Panc1 (cell line): ENCODE measurements around the gene SUSD4. TPM values are rescaled to one million over a fixed set of nuclear protein-coding genes. Genes with fewer than 3 reads are reported as not detected.
A peak's percentile ranks its signal among the peaks of the same experiment; 100 is the strongest.

Experiments used
- ATAC-seq: fragments of 200-7000 bp; cut with Tn5 transposase; 2 replicates; pipeline ENCODE4 v1.9.1; 2020; ENCODE audit warnings: mild to moderate bottlenecking, moderate library complexity
- BruUV-seq: library from RNA; stranded (reverse); fragments of 400-500 nt; replicated peaks from 2 replicates; lab custom pipeline; 2021; lab: Mats Ljungman, UMichigan
- CTCF ChIA-PET: fragments of 300-600 bp; sonication (Branson Sonifier 250); formaldehyde crosslinking; loops from one replicate; lab custom pipeline; 2022; ENCODE audit warnings: antibody characterized with exemption; lab: Charles Lee
- POLR2A ChIA-PET: fragments of 300-600 bp; sonication (Branson Sonifier 250); formaldehyde crosslinking; loops from one replicate; lab custom pipeline; 2022; ENCODE audit warnings: antibody characterized with exemption; lab: Charles Lee
- DNase-seq: peaks from one replicate; pipeline ENCODE4 v3.0.0-alpha.2; 2010; ENCODE audit warnings: low read depth, low spot score
- H3K27ac ChIP-seq: 2 replicates; pipeline ENCODE4 v1.5.1; 2011; ENCODE audit warnings: mild to moderate bottlenecking, low read length, inconsistent platforms
- H3K27me3 ChIP-seq: fragments of 200-500 bp; sonication (Bioruptor generic); 2 replicates; pipeline ENCODE4 v1.6.0; 2014; ENCODE audit warnings: low read length, inconsistent platforms; ENCODE audit not compliant: control insufficient read depth, insufficient read depth
- H3K36me3 ChIP-seq: fragments of 200-500 bp; sonication (Bioruptor generic); 2 replicates; pipeline ENCODE4 v1.5.1; 2014; ENCODE audit warnings: inconsistent platforms, mild to moderate bottlenecking, low read length, moderate library complexity; ENCODE audit not compliant: control insufficient read depth, insufficient read depth
- H3K4me1 ChIP-seq: 2 replicates; pipeline ENCODE4 v1.5.1; 2011; ENCODE audit warnings: inconsistent platforms, mild to moderate bottlenecking, low read length, moderate library complexity; ENCODE audit not compliant: control insufficient read depth, insufficient read depth
- H3K4me3 ChIP-seq, 2 experiments: 2 replicates each; pipeline ENCODE4 v1.5.1; 2011 to 2012; ENCODE audit warnings: low read depth in 2 of 2, low read length in 2 of 2, mild to moderate bottlenecking in 2 of 2, inconsistent platforms in 1 of 2, moderate library complexity in 1 of 2
- H3K9me3 ChIP-seq: fragments of 200-500 bp; sonication (Bioruptor generic); 2 replicates; pipeline ENCODE4 v1.5.1; 2014; ENCODE audit warnings: low read depth, mild to moderate bottlenecking, inconsistent platforms, low read length, moderate library complexity; ENCODE audit not compliant: control insufficient read depth, insufficient read depth
- CTCF ChIP-seq: fragments of 450-650 bp; IDR thresholded peaks from 2 replicates; pipeline ENCODE4 v1.5.1; 2017; ENCODE audit warnings: mild to moderate bottlenecking
- POLR2AphosphoS5 ChIP-seq: IDR thresholded peaks from 2 replicates; pipeline ENCODE4 v1.6.1; 2012; ENCODE audit warnings: mild to moderate bottlenecking, low read depth, low read length, moderate library complexity
- REST ChIP-seq, 2 experiments: IDR thresholded peaks; 2 replicates each; pipeline ENCODE4 v1.6.1; 2011 to 2012; ENCODE audit warnings: low read depth in 2 of 2, control low read depth in 1 of 2, low read length in 1 of 2, mild to moderate bottlenecking in 1 of 2, moderate library complexity in 1 of 2; ENCODE audit not compliant: insufficient read depth in 1 of 2
- SIN3A ChIP-seq: IDR thresholded peaks from 2 replicates; pipeline ENCODE4 v1.6.1; 2012; ENCODE audit warnings: low read depth, mild to moderate bottlenecking, low read length, moderate library complexity, borderline replicate concordance; ENCODE audit not compliant: insufficient read depth
- TCF7L2 ChIP-seq: IDR thresholded peaks from 2 replicates; pipeline ENCODE4 v1.6.1; 2011; ENCODE audit warnings: mild to moderate bottlenecking, low read depth, low read length, inconsistent platforms
- in situ Hi-C: cut with HindIII; loops from 2 replicates; pipeline ENCODE4 v1.10.0; 2016; ENCODE audit warnings: low sequenced_read_pairs, low pct_unique_long_range_greater_than_20kb
- intact Hi-C: fragments of 100-400 bp; cut with micrococcal nuclease; formaldehyde crosslinking; loops from one replicate; pipeline ENCODE4 v1.10.0; 2022; ENCODE audit not compliant: unreplicated experiment
- total RNA-seq: library from RNA; stranded (reverse); gene quantifications from one replicate; pipeline ENCODE4 v1.2.1, GENCODE V29; 2021; ENCODE audit not compliant: unreplicated experiment

SUSD4 gene
- total RNA-seq, 1 experiment from 2014 or later: 0.28 TPM

- Histone ChIP-seq H3K36me3 (no peaks in the 10 kb centered on the region), H3K4me1 (peaks cover 6% of the 10 kb centered on the region; the same call in 1 of the 2 replicates), H3K9me3 (0 out of 2 replicates have a peak, but pooled peaks cover 3% of the 10 kb centered on the region), H3K4me3 (no peak overlapping the region), H3K27me3 (peaks cover 4% of the 10 kb centered on the region; the same call in 1 of the 2 replicates), H3K27ac (no peak overlapping the region)
- TF ChIP-seq SIN3A (no peak), CTCF (no peak), REST (IDR thresholded peaks at IDR 0.05; ENCODE audit: insufficient read depth in 1 of 2, low read depth in 2 of 2, low read length in 1 of 2) (no peak), TCF7L2 (no peak), POLR2AphosphoS5 (no peak)
- ATAC-seq: no peak
- CTCF ChIA-PET: no interaction called here
- intact Hi-C loops (no loop called here), in situ Hi-C loops (no loop called here)
- BruUV-seq: no TSS peak
- POLR2A ChIA-PET: no interaction called here
- no peak for DNase-seq
Measured at GRCh38 chr1:223234534-223234933, 129.4 kb downstream of the SUSD4 start.

- BruUV-seq: no TSS peak
- peaks cover 6% of the 10 kb centered on the region; the same call in 1 of the 2 replicates for H3K4me1 ChIP-seq
- POLR2A ChIA-PET: no interaction called here
- TF ChIP-seq TCF7L2: no peak
- TF ChIP-seq CTCF: no peak
- no peak for TF ChIP-seq SIN3A
- no peak for TF ChIP-seq POLR2AphosphoS5
- TF ChIP-seq REST (IDR thresholded peaks at IDR 0.05; ENCODE audit: insufficient read depth in 1 of 2, low read depth in 2 of 2, low read length in 1 of 2): no peak
- 0 out of 2 replicates have a peak, but pooled peaks cover 3% of the 10 kb centered on the region for H3K9me3 ChIP-seq
- H3K4me3 ChIP-seq: no peak overlapping the region
- peak; percentile 40 for ATAC-seq
- in situ Hi-C loops: no loop called here
- H3K36me3 ChIP-seq: no peaks in the 10 kb centered on the region
- DNase-seq: no peak
- CTCF ChIA-PET: no interaction called here
- no peak overlapping the region for H3K27ac ChIP-seq
- intact Hi-C loops: no loop called here
- H3K27me3 ChIP-seq: peaks cover 3% of the 10 kb centered on the region; the same call in 1 of the 2 replicates
Measured at GRCh38 chr1:223234170-223234514, 129.8 kb downstream of the SUSD4 start.
